ENCODE data around the gene ZNF652.
"Not testable (repeated sequence)": the region's sequence is repeated elsewhere in the genome, so short reads cannot be mapped to it uniquely, and the experiment has no call there.

The ZNF652 gene

DNA sequence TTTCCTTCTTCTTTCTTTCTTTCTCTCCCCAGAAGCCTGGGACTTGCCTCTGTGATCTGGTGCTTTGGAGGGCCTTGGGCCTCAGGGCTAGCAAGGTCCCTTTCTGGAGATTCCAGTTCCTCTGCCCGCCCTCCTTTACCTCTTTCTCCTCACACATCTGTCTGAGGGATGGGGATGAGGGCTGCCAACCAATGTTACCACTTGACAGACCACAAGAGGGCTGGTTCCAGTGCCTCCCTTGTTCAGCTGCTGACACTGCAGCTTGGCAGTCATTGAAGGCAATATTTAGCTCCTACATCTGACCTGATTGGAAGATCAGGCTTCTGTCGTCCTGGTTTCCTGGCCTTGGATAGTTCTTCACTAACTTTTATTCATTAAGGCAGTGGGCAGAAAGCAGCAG, 3.6 kb upstream of the ZNF652 start:
- H3K4me2 ChIP-seq (ENCODE audit: low read length) = no peak overlapping the region
- no peak overlapping the region for H3K9ac ChIP-seq (ENCODE audit: low read length)
- H3K27ac ChIP-seq (ENCODE audit: low read length) = no peak overlapping the region
- H4K20me1 ChIP-seq (ENCODE audit: insufficient read depth, low read length) = peaks cover 2% of the 10 kb centered on the region
- H3K79me2 ChIP-seq (ENCODE audit: low read length) = peaks cover 10% of the 10 kb centered on the region
- peaks cover 6% of the 10 kb centered on the region for H3K4me1 ChIP-seq (ENCODE audit: low read length)
- no peaks in the 10 kb centered on the region for H3K27me3 ChIP-seq (ENCODE audit: low read depth, low read length)
- TF ChIP-seq EZH2phosphoT487 (IDR thresholded peaks at IDR 0.05; ENCODE audit: low read depth) = no peak
- TF ChIP-seq, protein P1, sequence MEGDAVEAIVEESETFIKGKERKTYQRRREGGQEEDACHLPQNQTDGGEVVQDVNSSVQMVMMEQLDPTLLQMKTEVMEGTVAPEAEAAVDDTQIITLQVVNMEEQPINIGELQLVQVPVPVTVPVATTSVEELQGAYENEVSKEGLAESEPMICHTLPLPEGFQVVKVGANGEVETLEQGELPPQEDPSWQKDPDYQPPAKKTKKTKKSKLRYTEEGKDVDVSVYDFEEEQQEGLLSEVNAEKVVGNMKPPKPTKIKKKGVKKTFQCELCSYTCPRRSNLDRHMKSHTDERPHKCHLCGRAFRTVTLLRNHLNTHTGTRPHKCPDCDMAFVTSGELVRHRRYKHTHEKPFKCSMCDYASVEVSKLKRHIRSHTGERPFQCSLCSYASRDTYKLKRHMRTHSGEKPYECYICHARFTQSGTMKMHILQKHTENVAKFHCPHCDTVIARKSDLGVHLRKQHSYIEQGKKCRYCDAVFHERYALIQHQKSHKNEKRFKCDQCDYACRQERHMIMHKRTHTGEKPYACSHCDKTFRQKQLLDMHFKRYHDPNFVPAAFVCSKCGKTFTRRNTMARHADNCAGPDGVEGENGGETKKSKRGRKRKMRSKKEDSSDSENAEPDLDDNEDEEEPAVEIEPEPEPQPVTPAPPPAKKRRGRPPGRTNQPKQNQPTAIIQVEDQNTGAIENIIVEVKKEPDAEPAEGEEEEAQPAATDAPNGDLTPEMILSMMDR (IDR thresholded peaks at IDR 0.05; ENCODE audit: low read depth, low read length) = no peak
- H3K36me3 ChIP-seq (replicated peaks; ENCODE audit: low read depth, low read length) = no peaks in the 10 kb centered on the region
- H3K9me3 ChIP-seq (ENCODE audit: insufficient read depth, low read length) = no peaks in the 10 kb centered on the region
- no peak overlapping the region for H2AFZ ChIP-seq (ENCODE audit: low read depth, low read length)
- no peak overlapping the region for H3K4me3 ChIP-seq (ENCODE audit: low read length)

DNA sequence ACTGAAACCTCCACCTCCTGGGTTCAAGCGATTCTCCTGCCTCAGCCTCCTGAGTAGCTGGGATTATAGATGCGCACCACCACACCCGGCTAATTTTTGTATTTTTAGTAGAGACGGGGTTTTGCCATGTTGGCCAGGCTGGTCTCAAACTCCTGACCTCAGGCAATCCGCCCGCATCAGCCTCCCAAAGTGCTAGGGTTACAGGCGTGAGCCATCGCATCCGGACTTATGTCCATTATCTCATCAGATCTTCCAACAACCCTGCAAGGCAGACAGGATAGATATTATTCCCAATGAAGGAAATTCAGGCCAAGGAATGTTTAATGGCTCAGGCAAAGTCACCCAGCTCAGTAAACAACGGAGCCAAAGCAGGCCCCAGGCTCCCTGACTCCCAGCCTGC, 3.1 kb upstream of the ZNF652 start:
- H3K9ac ChIP-seq (ENCODE audit: low read length); H3K4me2 ChIP-seq (ENCODE audit: low read length); H3K9me3 ChIP-seq (ENCODE audit: insufficient read depth, low read length); H3K36me3 ChIP-seq (replicated peaks; ENCODE audit: low read depth, low read length); H3K27me3 ChIP-seq (ENCODE audit: low read depth, low read length); H2AFZ ChIP-seq (ENCODE audit: low read depth, low read length); H4K20me1 ChIP-seq (ENCODE audit: insufficient read depth, low read length); H3K27ac ChIP-seq (ENCODE audit: low read length); H3K4me3 ChIP-seq (ENCODE audit: low read length): not testable (repeated sequence)
- peaks cover 12% of the 10 kb centered on the region for H3K4me1 ChIP-seq (ENCODE audit: low read length)
- peaks cover 15% of the 10 kb centered on the region for H3K79me2 ChIP-seq (ENCODE audit: low read length)

DNA sequence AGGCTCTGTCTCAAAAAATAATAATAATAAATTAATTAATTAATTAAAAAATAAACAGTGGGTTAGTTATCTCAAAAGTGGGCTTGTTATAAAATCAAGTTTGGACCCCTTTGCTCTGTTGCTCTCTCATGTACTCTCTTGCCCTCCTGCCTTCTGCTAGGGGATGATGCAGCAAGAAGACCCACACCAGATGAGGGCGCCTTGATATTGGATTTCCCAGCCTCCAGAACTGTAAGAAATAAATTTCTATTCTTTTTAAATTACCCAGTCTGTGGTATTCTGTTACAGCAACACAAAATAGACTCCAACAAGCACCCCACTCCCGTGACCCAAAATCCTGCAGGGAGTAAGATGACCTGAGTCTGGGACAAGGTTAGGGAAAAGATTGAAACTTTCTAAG, 2.1 kb upstream of the ZNF652 start:
- Histone ChIP-seq H3K27me3 (ENCODE audit: low read depth, low read length) (no peaks in the 10 kb centered on the region), H3K4me2 (ENCODE audit: low read length) (no peak overlapping the region), H3K4me1 (ENCODE audit: low read length) (peaks cover 17% of the 10 kb centered on the region), H3K36me3 (replicated peaks; ENCODE audit: low read depth, low read length) (no peaks in the 10 kb centered on the region), H3K79me2 (ENCODE audit: low read length) (peaks cover 25% of the 10 kb centered on the region), H4K20me1 (ENCODE audit: insufficient read depth, low read length) (peaks cover 18% of the 10 kb centered on the region), H3K4me3 (ENCODE audit: low read length) (no peak overlapping the region), H2AFZ (ENCODE audit: low read depth, low read length) (no peak overlapping the region), H3K9me3 (ENCODE audit: insufficient read depth, low read length) (no peaks in the 10 kb centered on the region), H3K9ac (ENCODE audit: low read length) (no peak overlapping the region), H3K27ac (ENCODE audit: low read length) (no peak overlapping the region)
- TF ChIP-seq, protein P1 (IDR thresholded peaks at IDR 0.05; ENCODE audit: low read depth, low read length) = no peak

DNA sequence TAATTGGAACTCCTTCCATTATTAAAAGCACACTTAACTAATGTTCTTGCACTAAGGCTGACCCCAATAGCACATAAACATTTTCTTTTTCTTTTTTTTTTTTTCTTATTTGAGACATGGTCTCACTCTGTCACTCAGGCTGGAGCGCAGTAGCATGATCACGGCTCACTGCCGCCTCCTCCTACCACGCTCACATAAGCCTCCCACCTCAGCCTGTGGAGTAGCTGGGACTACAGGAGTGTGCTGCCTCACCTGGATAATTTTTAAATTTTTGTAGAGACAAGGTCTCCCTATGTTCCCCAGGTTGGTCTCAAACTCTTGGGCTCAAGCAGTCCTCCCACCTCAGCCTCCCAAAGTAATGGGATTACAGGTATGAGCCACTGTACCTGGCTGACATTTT, 1.2 kb upstream of the ZNF652 start:
- Histone ChIP-seq H2AFZ (ENCODE audit: low read depth, low read length) (peak overlapping the region; percentile 84; the same call in 1 of the 2 replicates), H3K4me3 (ENCODE audit: low read length) (peak overlapping the region; percentile 86; the same call in 1 of the 2 replicates)

More for the DNA sequence above, 1.2 kb upstream of the ZNF652 start:
- H3K36me3 ChIP-seq (replicated peaks; ENCODE audit: low read depth, low read length) = no peaks in the 10 kb centered on the region
- peaks cover 34% of the 10 kb centered on the region for H3K79me2 ChIP-seq (ENCODE audit: low read length)
- H3K9me3 ChIP-seq (ENCODE audit: insufficient read depth, low read length) = no peaks in the 10 kb centered on the region
- peak overlapping the region; percentile 97 for H3K4me2 ChIP-seq (ENCODE audit: low read length)
- H4K20me1 ChIP-seq (ENCODE audit: insufficient read depth, low read length) = peaks cover 27% of the 10 kb centered on the region
- H3K27ac ChIP-seq (ENCODE audit: low read length) = no peak overlapping the region
- TF ChIP-seq EZH2phosphoT487 (IDR thresholded peaks at IDR 0.05; ENCODE audit: low read depth) = no peak
- TF ChIP-seq, protein P1 (IDR thresholded peaks at IDR 0.05; ENCODE audit: low read depth, low read length) = no peak
- no peaks in the 10 kb centered on the region for H3K27me3 ChIP-seq (ENCODE audit: low read depth, low read length)
- peaks cover 26% of the 10 kb centered on the region for H3K4me1 ChIP-seq (ENCODE audit: low read length)
- H3K9ac ChIP-seq (ENCODE audit: low read length) = no peak overlapping the region

Measured in OCI-LY3 (cell line).